KMS-11 (cell line): ENCODE results near the gene PLTP.

ENCODE experiments used
- H2AFZ ChIP-seq: fragments of 200-600 bp; sonication (generic); 2 replicates; pipeline ENCODE4 v1.6.1; 2016; ENCODE audit warnings: antibody characterized with exemption, mixed run types, low read depth
- H3K27ac ChIP-seq: fragments of 200-600 bp; sonication (generic); 2 replicates; pipeline ENCODE4 v1.6.1; 2016; ENCODE audit warnings: mild to moderate bottlenecking, mixed run types
- H3K27me3 ChIP-seq: fragments of 200-600 bp; sonication (generic); 2 replicates; pipeline ENCODE4 v1.6.1; 2017; ENCODE audit warnings: mild to moderate bottlenecking, low read depth, mixed run types, moderate library complexity; ENCODE audit not compliant: insufficient read depth
- H3K36me3 ChIP-seq: fragments of 200-600 bp; sonication (generic); 2 replicates; pipeline ENCODE4 v1.6.1; 2017; ENCODE audit warnings: mild to moderate bottlenecking, mixed run types; ENCODE audit not compliant: insufficient read depth
- H3K4me1 ChIP-seq: fragments of 200-600 bp; sonication (generic); 2 replicates; pipeline ENCODE4 v1.6.1; 2016; ENCODE audit warnings: mild to moderate bottlenecking, low read depth, mixed run types; ENCODE audit not compliant: poor library complexity, severe bottlenecking
- H3K4me2 ChIP-seq: fragments of 200-600 bp; sonication (generic); 2 replicates; pipeline ENCODE4 v1.7.0; 2016; ENCODE audit warnings: mild to moderate bottlenecking, mixed run types
- H3K4me3 ChIP-seq: fragments of 200-600 bp; sonication (generic); IDR thresholded peaks from 2 replicates; pipeline ENCODE4 v1.6.1; 2017; ENCODE audit warnings: low read depth, low read length, mixed read lengths; ENCODE audit not compliant: insufficient read depth
- H3K79me2 ChIP-seq: fragments of 200-600 bp; sonication (generic); 2 replicates; pipeline ENCODE4 v1.6.1; 2016; ENCODE audit warnings: low read depth, mixed run types; ENCODE audit not compliant: insufficient read depth
- H3K9ac ChIP-seq: fragments of 200-600 bp; sonication (generic); 2 replicates; pipeline ENCODE4 v1.6.1; 2016; ENCODE audit warnings: mild to moderate bottlenecking, mixed run types
- H4K20me1 ChIP-seq: fragments of 200-600 bp; sonication (generic); 2 replicates; pipeline ENCODE4 v1.6.1; 2016; ENCODE audit warnings: mild to moderate bottlenecking, mixed run types; ENCODE audit not compliant: insufficient read depth
- TF ChIP-seq, protein P1 (sequence below): fragments of 200-600 bp; sonication (generic); conservative IDR thresholded peaks from 2 replicates; pipeline ENCODE4 v1.6.1; 2017; ENCODE audit warnings: low read depth, mild to moderate bottlenecking, antibody characterized with exemption, low read length, moderate library complexity, mixed read lengths

PLTP gene

GRCh38 chr20:45921337-45922189 lies 9.6 kb upstream of the PLTP start:
- H3K27ac ChIP-seq = no peak overlapping the region
- H3K4me1 ChIP-seq = peaks cover 20% of the 10 kb centered on the region
- H3K4me3 ChIP-seq = no peak overlapping the region
- H3K79me2 ChIP-seq = no peaks in the 10 kb centered on the region
- no peak overlapping the region for H3K4me2 ChIP-seq
- no peak overlapping the region for H3K9ac ChIP-seq
- no peaks in the 10 kb centered on the region for H4K20me1 ChIP-seq
- no peaks in the 10 kb centered on the region for H3K27me3 ChIP-seq
- no peak overlapping the region for H2AFZ ChIP-seq
- H3K36me3 ChIP-seq = no peaks in the 10 kb centered on the region
- TF ChIP-seq, protein P1, sequence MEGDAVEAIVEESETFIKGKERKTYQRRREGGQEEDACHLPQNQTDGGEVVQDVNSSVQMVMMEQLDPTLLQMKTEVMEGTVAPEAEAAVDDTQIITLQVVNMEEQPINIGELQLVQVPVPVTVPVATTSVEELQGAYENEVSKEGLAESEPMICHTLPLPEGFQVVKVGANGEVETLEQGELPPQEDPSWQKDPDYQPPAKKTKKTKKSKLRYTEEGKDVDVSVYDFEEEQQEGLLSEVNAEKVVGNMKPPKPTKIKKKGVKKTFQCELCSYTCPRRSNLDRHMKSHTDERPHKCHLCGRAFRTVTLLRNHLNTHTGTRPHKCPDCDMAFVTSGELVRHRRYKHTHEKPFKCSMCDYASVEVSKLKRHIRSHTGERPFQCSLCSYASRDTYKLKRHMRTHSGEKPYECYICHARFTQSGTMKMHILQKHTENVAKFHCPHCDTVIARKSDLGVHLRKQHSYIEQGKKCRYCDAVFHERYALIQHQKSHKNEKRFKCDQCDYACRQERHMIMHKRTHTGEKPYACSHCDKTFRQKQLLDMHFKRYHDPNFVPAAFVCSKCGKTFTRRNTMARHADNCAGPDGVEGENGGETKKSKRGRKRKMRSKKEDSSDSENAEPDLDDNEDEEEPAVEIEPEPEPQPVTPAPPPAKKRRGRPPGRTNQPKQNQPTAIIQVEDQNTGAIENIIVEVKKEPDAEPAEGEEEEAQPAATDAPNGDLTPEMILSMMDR = no peak

DNA sequence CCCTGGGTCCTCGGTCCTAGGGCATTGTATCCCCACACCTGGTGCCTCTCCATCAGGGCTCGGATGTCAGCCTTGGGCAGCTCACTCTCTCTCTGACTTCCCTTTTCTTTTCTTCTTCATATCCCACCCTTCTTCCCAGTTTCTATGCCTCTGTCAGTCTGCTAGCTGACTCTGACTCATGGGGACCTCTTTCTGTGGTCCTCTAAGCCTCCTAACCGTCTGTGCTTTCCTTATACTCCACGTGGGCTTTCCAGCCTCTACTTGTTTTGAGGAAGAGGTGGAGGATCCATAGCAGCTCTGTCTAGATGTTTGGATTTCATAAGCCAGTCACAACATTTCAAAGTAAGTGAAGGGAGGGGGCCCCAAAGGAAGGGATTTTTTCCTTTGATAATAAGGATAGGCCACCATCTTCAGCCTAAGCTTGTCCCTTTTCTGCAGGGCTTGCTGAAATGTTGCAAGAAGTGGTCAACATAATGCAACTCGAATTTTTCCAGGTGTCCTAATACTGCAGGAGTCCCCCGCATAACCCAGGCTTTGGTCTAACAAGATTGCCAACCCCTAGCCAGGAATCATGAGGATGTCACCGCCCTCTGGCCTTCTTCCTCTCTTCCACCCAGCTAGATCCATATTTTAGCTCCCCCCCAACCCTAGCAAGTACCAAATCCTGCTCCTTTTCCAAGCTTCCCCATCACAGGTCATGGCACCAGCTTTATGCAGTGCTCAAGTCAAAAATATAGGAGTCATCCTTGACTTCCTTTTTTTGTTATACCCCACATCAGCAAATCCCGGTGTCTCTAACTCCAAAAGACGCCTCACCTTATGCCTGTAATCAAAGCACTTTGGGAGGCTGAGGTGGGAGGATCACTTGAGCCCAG lies 8.7 kb upstream of the PLTP start:
- H3K27ac ChIP-seq = no peak overlapping the region
- no peak overlapping the region for H3K4me3 ChIP-seq
- no peaks in the 10 kb centered on the region for H3K27me3 ChIP-seq
- H4K20me1 ChIP-seq = no peaks in the 10 kb centered on the region
- no peak overlapping the region for H3K9ac ChIP-seq
- H3K4me2 ChIP-seq = no peak overlapping the region
- H2AFZ ChIP-seq = no peak overlapping the region
- peaks cover 20% of the 10 kb centered on the region for H3K4me1 ChIP-seq
- no peaks in the 10 kb centered on the region for H3K79me2 ChIP-seq
- TF ChIP-seq, protein P1 = no peak
- no peaks in the 10 kb centered on the region for H3K36me3 ChIP-seq

GRCh38 chr20:45919542-45920399 lies 7.8 kb upstream of the PLTP start:
- H3K4me2 ChIP-seq = no peak overlapping the region
- TF ChIP-seq, protein P1 = no peak

More at GRCh38 chr20:45919542-45920399, 7.8 kb upstream of the PLTP start:
- peaks cover 13% of the 10 kb centered on the region for H3K4me1 ChIP-seq
- no peaks in the 10 kb centered on the region for H3K79me2 ChIP-seq
- no peak overlapping the region for H3K9ac ChIP-seq
- no peak overlapping the region for H2AFZ ChIP-seq
- no peak overlapping the region for H3K4me3 ChIP-seq
- no peaks in the 10 kb centered on the region for H3K27me3 ChIP-seq
- no peak overlapping the region for H3K27ac ChIP-seq
- H3K36me3 ChIP-seq = no peaks in the 10 kb centered on the region
- no peaks in the 10 kb centered on the region for H4K20me1 ChIP-seq
